SU-DHL-6 (cell line): ENCODE data around the gene ADAMTS14.

Source experiments
- H2AFZ ChIP-seq: fragments of 200-600 bp; sonication (generic); 2 replicates; pipeline ENCODE4 v1.6.1; 2014; ENCODE audit warnings: low read depth, mild to moderate bottlenecking, moderate library complexity, mixed read lengths, antibody characterized with exemption, low read length; ENCODE audit not compliant: severe bottlenecking
- H3F3A ChIP-seq: fragments of 200-600 bp; shearing (Covaris generic); 2 replicates; pipeline ENCODE4 v1.6.0; 2016; ENCODE audit warnings: antibody characterized with exemption, mild to moderate bottlenecking; ENCODE audit not compliant: insufficient read depth
- H3K27ac ChIP-seq: fragments of 200-600 bp; sonication (generic); 2 replicates; pipeline ENCODE4 v1.5.1; 2016; ENCODE audit warnings: low read depth, mild to moderate bottlenecking, low read length, moderate library complexity, mixed read lengths
- H3K27me3 ChIP-seq: fragments of 200-600 bp; sonication (generic), shearing (Covaris generic); 2 replicates; pipeline ENCODE4 v1.6.0; 2014; ENCODE audit warnings: mild to moderate bottlenecking, low read length
- H3K36me3 ChIP-seq: fragments of 200-600 bp; sonication (generic); 2 replicates; pipeline ENCODE4 v1.6.1; 2014; ENCODE audit warnings: mild to moderate bottlenecking, low read length, mixed read lengths
- H3K4me2 ChIP-seq: fragments of 300-600, 200-600 bp; shearing (Covaris generic), sonication (generic); 2 replicates; pipeline ENCODE4 v1.6.0; 2014; ENCODE audit warnings: low read length, low read depth, mild to moderate bottlenecking; ENCODE audit not compliant: poor library complexity, severe bottlenecking
- H3K4me3 ChIP-seq: fragments of 200-600 bp; sonication (generic); 2 replicates; pipeline ENCODE4 v1.5.1; 2014; ENCODE audit warnings: antibody characterized with exemption, low read length, mild to moderate bottlenecking, mixed read lengths; ENCODE audit not compliant: insufficient read depth, poor library complexity, severe bottlenecking
- H3K79me2 ChIP-seq: fragments of 200-600 bp; sonication (generic); 2 replicates; pipeline ENCODE4 v1.6.1; 2014; ENCODE audit warnings: mild to moderate bottlenecking, low read length, moderate library complexity; ENCODE audit not compliant: insufficient read depth
- H3K9ac ChIP-seq: fragments of 200-600 bp; sonication (generic); 2 replicates; pipeline ENCODE4 v1.7.0; 2014; ENCODE audit warnings: mild to moderate bottlenecking, low read length
- H3K9me2 ChIP-seq: fragments of 200-600 bp; sonication (generic); replicated peaks from 2 replicates; pipeline ENCODE4 v1.6.1; 2014; ENCODE audit warnings: low read length; ENCODE audit not compliant: insufficient read depth
- H3K9me3 ChIP-seq: fragments of 200-600 bp; sonication (generic); 2 replicates; pipeline ENCODE4 v1.6.1; 2014; ENCODE audit warnings: low read length, mixed read lengths; ENCODE audit not compliant: insufficient read depth
- H4K20me1 ChIP-seq: fragments of 200-600 bp; sonication (generic); 2 replicates; pipeline ENCODE4 v1.6.1; 2014; ENCODE audit warnings: low read depth, mild to moderate bottlenecking, antibody characterized with exemption, low read length, moderate library complexity, mixed read lengths
- CTCF ChIP-seq: fragments of 200-600 bp; sonication (generic); IDR thresholded peaks from one replicate; pipeline ENCODE4 v1.5.1; 2017; ENCODE audit warnings: antibody characterized with exemption, mild to moderate bottlenecking, low read length, moderate library complexity; ENCODE audit not compliant: insufficient read depth, poor library complexity, severe bottlenecking
- EZH2phosphoT487 ChIP-seq: fragments of 200-600 bp; sonication (generic), shearing (Covaris generic); conservative IDR thresholded peaks from 2 replicates; pipeline ENCODE4 v1.6.1; 2018; ENCODE audit warnings: mild to moderate bottlenecking, antibody characterized with exemption, low read length, moderate library complexity, mixed read lengths

ADAMTS14 gene

GRCh38 chr10:70773461-70773860, 101.2 kb downstream of the ADAMTS14 start:
- Histone ChIP-seq H3K36me3 (no peaks in the 10 kb centered on the region), H3K27ac (no peak overlapping the region), H2AFZ (no peak overlapping the region), H3K79me2 (no peaks in the 10 kb centered on the region), H4K20me1 (no peaks in the 10 kb centered on the region), H3K9ac (no peak overlapping the region), H3K9me3 (no peaks in the 10 kb centered on the region), H3K27me3 (no peaks in the 10 kb centered on the region; the same call in 1 of the 2 replicates), H3K4me2 (no peak overlapping the region), H3K9me2 (no peaks in the 10 kb centered on the region), H3K4me3 (no peak overlapping the region), H3F3A (no peaks in the 10 kb centered on the region)
- TF ChIP-seq CTCF (no peak), EZH2phosphoT487 (no peak)

GRCh38 chr10:70773965-70774809, 101.9 kb downstream of the ADAMTS14 start:
- Histone ChIP-seq H3K4me2 (no peak overlapping the region), H3K4me3 (no peak overlapping the region), H3K79me2 (no peaks in the 10 kb centered on the region), H3K9me3 (no peaks in the 10 kb centered on the region), H3K27ac (no peak overlapping the region), H3K9me2 (no peaks in the 10 kb centered on the region), H3K36me3 (no peaks in the 10 kb centered on the region), H3K27me3 (no peaks in the 10 kb centered on the region; the same call in 1 of the 2 replicates), H4K20me1 (no peaks in the 10 kb centered on the region), H3K9ac (no peak overlapping the region), H3F3A (no peaks in the 10 kb centered on the region), H2AFZ (no peak overlapping the region)
- TF ChIP-seq EZH2phosphoT487 (no peak), CTCF (no peak)

- Histone ChIP-seq H3K27me3 (no peaks in the 10 kb centered on the region; the same call in 1 of the 2 replicates), H3K79me2 (no peaks in the 10 kb centered on the region), H3F3A (no peaks in the 10 kb centered on the region), H3K9ac (no peak overlapping the region), H4K20me1 (no peaks in the 10 kb centered on the region), H3K9me2 (no peaks in the 10 kb centered on the region), H3K27ac (no peak overlapping the region), H3K4me2 (no peak overlapping the region), H3K4me3 (no peak overlapping the region), H3K36me3 (no peaks in the 10 kb centered on the region), H2AFZ (no peak overlapping the region), H3K9me3 (no peaks in the 10 kb centered on the region)
- no peak for TF ChIP-seq CTCF
- no peak for TF ChIP-seq EZH2phosphoT487
Observed at GRCh38 chr10:70774810-70775678, 102.7 kb downstream of the ADAMTS14 start.
